ENCODE data around the gene OR2A25.

DNA sequence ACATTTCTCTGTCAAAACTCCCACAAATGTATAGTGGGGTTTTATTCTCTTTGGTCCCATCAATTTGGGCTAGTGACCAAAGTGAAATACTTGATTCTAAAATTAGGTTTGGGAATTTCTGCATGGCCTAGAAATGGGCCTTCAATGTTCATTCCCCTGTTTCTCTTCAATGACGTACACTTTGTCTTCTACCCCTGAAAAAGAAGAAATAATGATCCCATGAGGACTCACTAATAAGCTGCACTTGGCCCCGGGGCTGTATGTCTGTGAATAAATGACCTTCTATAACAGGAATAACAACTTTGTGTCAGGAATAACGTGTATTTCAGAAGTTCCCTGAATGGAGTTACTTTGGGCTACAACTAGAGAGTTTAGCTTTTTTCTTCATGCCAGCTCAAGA lies 49.3 kb upstream of the OR2A25 start:
- TF ChIP-seq CEBPB (IDR thresholded peaks at IDR 0.05): no peak
- no peak for TF ChIP-seq RAD21 (IDR thresholded peaks at IDR 0.05; ENCODE audit: low read depth)
- TF ChIP-seq, protein P1, sequence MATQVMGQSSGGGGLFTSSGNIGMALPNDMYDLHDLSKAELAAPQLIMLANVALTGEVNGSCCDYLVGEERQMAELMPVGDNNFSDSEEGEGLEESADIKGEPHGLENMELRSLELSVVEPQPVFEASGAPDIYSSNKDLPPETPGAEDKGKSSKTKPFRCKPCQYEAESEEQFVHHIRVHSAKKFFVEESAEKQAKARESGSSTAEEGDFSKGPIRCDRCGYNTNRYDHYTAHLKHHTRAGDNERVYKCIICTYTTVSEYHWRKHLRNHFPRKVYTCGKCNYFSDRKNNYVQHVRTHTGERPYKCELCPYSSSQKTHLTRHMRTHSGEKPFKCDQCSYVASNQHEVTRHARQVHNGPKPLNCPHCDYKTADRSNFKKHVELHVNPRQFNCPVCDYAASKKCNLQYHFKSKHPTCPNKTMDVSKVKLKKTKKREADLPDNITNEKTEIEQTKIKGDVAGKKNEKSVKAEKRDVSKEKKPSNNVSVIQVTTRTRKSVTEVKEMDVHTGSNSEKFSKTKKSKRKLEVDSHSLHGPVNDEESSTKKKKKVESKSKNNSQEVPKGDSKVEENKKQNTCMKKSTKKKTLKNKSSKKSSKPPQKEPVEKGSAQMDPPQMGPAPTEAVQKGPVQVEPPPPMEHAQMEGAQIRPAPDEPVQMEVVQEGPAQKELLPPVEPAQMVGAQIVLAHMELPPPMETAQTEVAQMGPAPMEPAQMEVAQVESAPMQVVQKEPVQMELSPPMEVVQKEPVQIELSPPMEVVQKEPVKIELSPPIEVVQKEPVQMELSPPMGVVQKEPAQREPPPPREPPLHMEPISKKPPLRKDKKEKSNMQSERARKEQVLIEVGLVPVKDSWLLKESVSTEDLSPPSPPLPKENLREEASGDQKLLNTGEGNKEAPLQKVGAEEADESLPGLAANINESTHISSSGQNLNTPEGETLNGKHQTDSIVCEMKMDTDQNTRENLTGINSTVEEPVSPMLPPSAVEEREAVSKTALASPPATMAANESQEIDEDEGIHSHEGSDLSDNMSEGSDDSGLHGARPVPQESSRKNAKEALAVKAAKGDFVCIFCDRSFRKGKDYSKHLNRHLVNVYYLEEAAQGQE (IDR thresholded peaks at IDR 0.05; ENCODE audit: low read depth): no peak
- no peak for TF ChIP-seq CREB1 (IDR thresholded peaks at IDR 0.05; ENCODE audit: low read depth)
